Measurements from ENCODE around the gene CYP26B1.

DNA sequence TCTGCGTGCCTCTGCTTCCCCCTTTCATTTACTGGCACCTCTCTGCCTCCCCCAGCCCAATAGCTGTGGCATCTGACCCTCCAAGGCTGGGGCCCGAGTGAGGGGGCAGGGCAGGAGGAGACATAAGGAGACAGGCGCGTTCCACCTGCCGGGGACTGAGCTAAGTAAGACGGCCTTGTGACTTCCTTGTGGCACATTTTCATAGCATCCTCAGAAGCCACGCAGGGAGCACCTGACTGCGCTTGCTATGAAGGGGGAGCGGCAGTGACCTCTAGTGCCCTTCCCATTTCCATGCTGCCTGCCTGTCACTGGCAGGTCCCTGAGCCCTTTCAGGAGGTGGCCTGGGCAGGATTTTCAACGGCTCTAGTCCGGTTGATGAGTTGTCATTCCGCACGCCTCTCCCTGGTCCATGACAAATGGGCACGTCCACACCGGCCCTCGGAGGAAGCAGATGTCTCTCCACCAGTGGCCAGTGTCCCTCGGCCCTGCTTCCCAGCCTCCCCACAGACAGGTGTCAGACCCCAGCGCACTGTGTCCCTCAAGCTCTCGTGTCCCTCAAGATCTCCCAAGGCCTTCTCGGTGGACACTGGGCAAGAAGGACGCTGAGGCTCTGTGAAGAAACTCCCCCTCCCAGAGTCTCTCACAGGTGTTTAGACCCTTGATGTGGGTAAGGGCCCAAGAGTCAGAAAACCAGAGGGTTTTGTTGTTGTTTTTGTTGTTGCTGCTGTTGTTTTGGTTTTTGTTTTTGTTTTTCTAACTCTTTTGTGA, 42.7 kb downstream of the CYP26B1 start:
- TF ChIP-seq POLR2AphosphoS5 (IDR thresholded peaks at IDR 0.05; ENCODE audit: borderline replicate concordance, low read depth, low read length) = no peak
- no peak for TF ChIP-seq EZH2 (IDR thresholded peaks at IDR 0.05)
- TF ChIP-seq FOXP2 (optimal IDR thresholded peaks at IDR 0.05; ENCODE audit: control extremely low read depth, extremely low read length, insufficient read depth) = no peak

Measured in SK-N-MC (cell line).